CD4-positive, alpha-beta T cell treated with Interleukin-4 for 1 hour (primary cell): ENCODE data around the gene WHRN.

ENCODE experiments used
- DNase-seq, 2 donors: peaks; one replicate each; pipeline ENCODE4 v3.0.0-alpha.2; 2020 to 2022

Gene WHRN

DNA sequence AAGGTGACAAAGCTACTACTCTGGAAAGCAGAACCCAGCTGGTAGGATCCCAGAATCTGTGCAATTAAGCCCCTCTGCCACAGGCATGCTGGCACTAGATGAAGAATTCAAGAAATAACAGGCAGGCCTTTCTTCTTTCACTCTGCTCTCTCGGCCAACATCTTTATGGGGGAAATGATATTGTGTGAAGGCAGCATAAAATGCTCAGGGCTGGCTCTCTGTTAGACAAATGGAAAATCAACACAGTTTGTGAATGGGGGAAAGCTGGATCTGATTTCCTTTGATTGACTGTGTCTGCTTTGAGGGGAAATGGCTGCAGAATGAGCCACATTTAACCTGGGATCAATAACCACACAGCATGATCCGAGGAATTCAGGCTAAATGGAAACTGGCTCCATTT is 88.4 kb downstream of the WHRN start:
- DNase-seq, result no peak

DNA sequence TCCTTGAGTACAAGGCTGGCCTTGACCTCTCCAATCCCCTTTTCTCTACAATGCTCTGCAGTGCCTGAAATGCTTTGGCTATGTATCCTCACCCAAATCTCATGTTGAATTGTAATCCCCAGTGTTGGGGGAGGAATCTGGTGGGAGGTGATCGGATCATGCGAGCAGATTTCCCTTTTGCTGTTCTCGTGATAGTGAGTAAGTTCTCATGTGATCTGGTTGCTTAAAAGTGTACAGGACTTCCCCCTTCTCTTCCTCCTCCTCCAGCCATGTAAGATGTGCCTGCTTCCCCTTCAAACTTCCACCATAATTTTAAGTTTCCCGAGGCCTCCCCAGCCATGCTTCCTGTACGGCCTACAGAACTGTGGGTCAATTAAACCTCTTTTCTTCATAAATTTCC is 89.0 kb downstream of the WHRN start:
- no peak for DNase-seq

GRCh38 chr9:114414346-114414745 is 90.9 kb downstream of the WHRN start:
- no peak for DNase-seq

- no peak for DNase-seq
Measured at GRCh38 chr9:114413861-114414301, 91.4 kb downstream of the WHRN start.

GRCh38 chr9:114412048-114412683 is 93.1 kb downstream of the WHRN start:
- DNase-seq, result no peak

DNA sequence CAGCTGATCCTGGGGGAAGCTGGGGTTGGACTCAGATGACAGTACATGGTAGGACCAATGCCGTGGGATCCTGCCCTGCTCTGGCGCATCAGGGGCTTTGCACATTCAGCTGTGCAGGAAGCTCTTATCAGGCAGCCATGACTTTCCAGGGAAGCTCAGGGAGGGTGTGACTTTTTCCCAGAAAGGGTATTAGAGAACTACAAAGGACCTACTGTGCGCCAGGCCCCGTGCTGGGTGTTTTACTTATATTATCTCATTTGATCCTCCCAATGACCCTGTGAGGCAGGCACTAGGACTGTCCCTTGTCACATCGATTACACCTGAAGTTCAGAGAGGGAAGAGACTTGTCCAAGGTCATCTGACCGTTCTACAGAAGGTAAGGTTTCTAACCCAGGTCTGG is 93.8 kb downstream of the WHRN start:
- DNase-seq, result no peak

- no peak for DNase-seq
Measured at GRCh38 chr9:114410910-114411309, 94.4 kb downstream of the WHRN start.

DNA sequence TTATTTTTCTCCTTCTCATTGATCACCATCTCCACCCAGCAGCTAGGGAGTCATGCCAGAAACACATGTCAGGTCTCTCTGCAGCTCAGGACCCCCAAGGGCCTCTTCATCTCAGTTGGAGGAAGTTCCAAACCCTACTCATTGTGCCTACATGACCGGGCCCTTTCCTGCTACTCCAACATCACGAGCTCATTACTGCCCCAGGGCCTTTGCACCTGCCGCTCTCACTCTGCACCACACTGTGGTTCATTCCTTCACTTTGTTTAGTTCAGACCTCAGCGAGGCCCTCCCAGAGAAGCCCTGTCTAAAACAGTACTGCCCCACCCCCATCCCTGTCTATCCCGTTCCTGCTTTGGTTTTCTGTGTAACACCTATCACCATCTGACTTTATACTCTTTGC is 95.4 kb downstream of the WHRN start:
- DNase-seq, result no peak

DNA sequence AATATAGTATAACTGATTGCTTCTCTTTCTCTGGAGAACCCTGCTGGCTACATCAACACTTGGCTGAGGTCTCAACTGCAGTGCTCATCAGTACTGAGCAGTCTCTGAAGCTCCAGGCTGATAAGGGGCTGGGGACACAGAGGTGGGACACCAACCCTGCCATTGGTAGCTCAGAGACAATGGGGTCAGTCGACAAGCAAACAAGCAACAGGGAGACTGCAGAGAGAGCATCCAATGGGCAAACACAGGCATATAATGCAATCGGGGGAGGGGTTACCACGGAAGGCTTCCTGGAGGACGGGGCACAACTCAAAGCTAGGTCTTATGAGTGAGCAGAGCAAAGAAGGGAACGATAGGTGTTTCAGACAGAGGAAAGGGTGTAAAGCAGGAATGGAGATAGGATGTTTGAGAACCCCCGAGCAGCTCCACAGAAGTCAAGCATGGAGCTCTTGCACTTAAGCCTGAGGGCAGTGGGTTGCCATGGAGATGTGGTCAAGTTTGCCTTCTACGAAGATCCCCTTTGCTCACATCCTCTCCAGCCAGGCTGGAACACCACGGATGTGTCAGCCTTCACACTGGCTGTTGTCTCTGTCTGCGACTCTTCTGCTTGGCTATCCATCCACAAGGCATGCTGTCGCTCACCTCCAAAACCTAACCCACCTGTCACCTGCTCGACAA is 96.0 kb downstream of the WHRN start:
- peak in 1 of 2 donors; percentile 47 for DNase-seq

DNA sequence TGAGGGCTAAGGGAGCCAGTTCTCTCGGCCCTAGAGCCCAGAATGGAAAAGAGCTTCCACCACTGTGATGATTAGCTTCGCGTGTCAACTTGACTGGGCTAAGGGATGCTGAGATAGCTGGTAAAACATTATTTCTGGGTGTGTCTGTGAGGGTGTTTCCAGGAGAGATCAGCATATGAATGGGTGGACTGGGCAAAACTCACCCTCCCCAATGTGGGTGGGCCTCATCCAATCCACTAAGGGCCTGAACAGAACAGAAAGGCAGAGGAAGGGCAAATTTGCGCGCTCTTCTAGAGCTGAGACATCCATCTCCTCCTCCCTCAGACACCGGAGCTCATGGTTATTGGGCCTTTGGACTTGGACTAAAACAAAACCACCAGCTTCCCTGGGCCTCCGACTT is 96.6 kb downstream of the WHRN start:
- no peak for DNase-seq

- no peak for DNase-seq
Measured at GRCh38 chr9:114407889-114408288, 97.4 kb downstream of the WHRN start.

GRCh38 chr9:114406441-114406840 is 98.8 kb downstream of the WHRN start:
- no peak for DNase-seq

GRCh38 chr9:114405294-114406034 is 99.8 kb downstream of the WHRN start:
- peak; percentile 86 for DNase-seq

DNA sequence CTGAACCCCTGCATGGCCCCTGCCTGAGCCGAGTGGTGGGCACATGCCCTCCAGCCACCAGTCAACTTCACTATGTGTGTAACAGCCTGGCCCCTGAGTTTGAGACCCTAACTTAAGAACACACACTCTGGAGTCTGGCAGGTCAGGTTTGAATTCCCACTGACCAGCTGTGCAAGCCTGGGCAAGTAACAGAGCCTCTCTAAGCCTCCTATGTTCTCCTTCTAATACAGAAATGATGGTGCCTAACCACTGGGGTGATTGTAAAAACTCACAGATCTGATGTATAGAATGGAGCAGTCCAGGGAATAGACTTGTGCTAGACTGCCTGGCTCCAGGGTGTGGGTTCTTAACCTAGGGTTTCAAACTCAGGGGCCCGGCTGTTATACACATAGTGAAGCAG is 100.7 kb downstream of the WHRN start:
- no peak for DNase-seq

- no peak for DNase-seq
Measured at GRCh38 chr9:114403153-114403756, 102.0 kb downstream of the WHRN start.

GRCh38 chr9:114401344-114401743 is 103.9 kb downstream of the WHRN start:
- no peak for DNase-seq

DNA sequence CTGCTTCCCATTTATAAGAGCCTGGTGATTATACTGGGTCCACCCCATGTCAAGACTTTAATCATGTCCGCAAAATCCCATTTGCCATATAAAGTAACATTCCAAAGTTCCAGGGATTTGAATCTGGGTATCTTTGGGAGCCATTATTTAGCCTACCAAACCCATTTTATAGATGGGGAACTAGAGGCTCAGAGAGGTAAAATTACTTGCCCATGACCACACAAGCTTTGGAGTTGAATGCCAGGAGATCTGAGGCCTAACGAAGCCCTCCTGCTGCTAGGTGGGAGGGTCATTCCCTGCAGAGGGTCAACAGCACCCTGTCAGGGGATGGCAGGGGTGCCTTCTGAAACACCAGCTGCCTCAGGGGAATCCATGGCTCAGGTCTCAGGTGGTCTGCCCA is 104.5 kb downstream of the WHRN start:
- DNase-seq, result no peak

GRCh38 chr9:114400219-114400618 is 105.1 kb downstream of the WHRN start:
- DNase-seq, result no peak

DNA sequence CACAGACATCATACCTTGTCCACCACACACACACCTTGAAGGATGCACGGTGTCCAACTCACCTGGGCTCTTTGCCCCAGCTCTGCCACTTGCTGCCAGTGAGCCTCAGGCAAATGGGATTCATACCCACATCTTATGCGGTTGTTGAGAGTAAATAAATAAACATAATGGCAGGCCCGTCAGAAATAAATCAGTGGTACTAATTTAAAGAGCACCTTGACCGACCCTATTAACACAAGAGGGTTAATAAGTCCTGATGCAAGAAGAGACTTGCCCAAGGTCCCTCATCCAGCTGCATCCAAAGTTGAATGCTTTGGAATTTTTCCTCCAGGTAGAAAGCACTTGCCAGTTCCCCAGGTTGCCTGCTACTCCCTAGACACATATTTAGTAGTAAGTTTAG is 105.9 kb downstream of the WHRN start:
- DNase-seq, result no peak

GRCh38 chr9:114397848-114398605 is 107.2 kb downstream of the WHRN start:
- DNase-seq, result peak; percentile 94 to 95

DNA sequence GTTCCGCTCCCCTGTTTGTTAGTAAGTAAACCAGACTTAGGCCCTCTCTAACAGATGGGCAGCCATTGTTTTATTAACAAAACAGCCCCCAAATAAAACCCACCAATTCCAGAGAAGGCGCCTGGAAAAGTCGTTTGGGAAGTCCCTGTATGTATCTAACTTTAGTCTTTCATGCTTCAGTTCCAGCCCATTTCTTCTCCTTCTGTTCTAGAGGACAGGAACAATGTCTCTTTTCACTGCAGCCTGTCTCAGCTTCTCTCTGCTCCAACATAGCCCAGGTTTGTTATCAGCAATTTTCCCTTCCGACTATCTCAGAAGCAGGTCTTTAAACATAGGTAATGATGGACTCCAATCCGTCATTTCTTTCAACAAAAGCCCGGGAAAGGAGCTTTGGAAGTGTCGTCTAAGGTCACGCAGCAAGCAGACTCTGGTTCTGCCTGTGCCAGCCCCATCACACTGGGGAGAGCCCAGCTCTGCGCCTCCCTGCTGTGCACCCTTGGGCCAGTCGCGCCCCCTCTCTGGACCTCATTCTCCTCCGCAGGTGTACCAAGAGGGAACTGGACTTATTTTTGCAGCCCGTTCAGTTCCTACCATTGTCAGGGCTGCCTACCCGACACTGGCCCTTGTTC is 107.9 kb downstream of the WHRN start:
- DNase-seq, result no peak

GRCh38 chr9:114396558-114397218 is 108.6 kb downstream of the WHRN start:
- no peak for DNase-seq
